Measurements from ENCODE around the gene RASGEF1C.

Gene RASGEF1C

GRCh38 chr5:180118391-180118791, 90.6 kb downstream of the RASGEF1C start:
- DNase-seq, result no peak

- DNase-seq, result no peak
Measured at GRCh38 chr5:180117000-180117725, 91.8 kb downstream of the RASGEF1C start.

GRCh38 chr5:180116077-180116999, 92.7 kb downstream of the RASGEF1C start:
- DNase-seq, result no peak

- DNase-seq, result no peak
Measured at GRCh38 chr5:180115326-180116076, 93.5 kb downstream of the RASGEF1C start.

GRCh38 chr5:180114304-180115003, 94.6 kb downstream of the RASGEF1C start:
- no peak for DNase-seq

GRCh38 chr5:180113660-180114303, 95.2 kb downstream of the RASGEF1C start:
- DNase-seq, result no peak

GRCh38 chr5:180112181-180112861, 96.7 kb downstream of the RASGEF1C start:
- DNase-seq, result no peak

GRCh38 chr5:180111273-180112002, 97.6 kb downstream of the RASGEF1C start:
- DNase-seq, result no peak

- DNase-seq, result no peak
Measured at GRCh38 chr5:180109920-180110319, 99.1 kb downstream of the RASGEF1C start.

- DNase-seq, result no peak
Measured at GRCh38 chr5:180107005-180107404, 102.0 kb downstream of the RASGEF1C start.

- no peak for DNase-seq
Measured at GRCh38 chr5:180105827-180106312, 103.1 kb downstream of the RASGEF1C start.

- DNase-seq, result no peak
Measured at GRCh38 chr5:180104168-180104530, 104.9 kb downstream of the RASGEF1C start.

GRCh38 chr5:180103487-180104167, 105.4 kb downstream of the RASGEF1C start:
- DNase-seq, result no peak

- no peak for DNase-seq
Measured at GRCh38 chr5:180102636-180103035, 106.4 kb downstream of the RASGEF1C start.

- DNase-seq, result no peak
Measured at GRCh38 chr5:180101451-180102105, 107.4 kb downstream of the RASGEF1C start.

- DNase-seq, result no peak
Measured at GRCh38 chr5:180100621-180101450, 108.2 kb downstream of the RASGEF1C start.

GRCh38 chr5:180099733-180100611, 109.0 kb downstream of the RASGEF1C start:
- no peak for DNase-seq
